HL-60 (cell line): ENCODE results near the gene RASL10A.
A peak's percentile ranks its signal among the peaks of the same experiment; 100 is the strongest.

Experiments
- DNase-seq, 2 experiments: peaks; one replicate each; pipeline ENCODE4 v3.0.0-alpha.2; 2010 to 2020; ENCODE audit warnings: low read depth in 1 of 2, low spot score in 1 of 2
- H3K27ac ChIP-seq: fragments of 250-450 bp; sonication (Bioruptor Pico); replicated peaks from 2 replicates; pipeline ENCODE4 v1.5.1; 2020; ENCODE audit warnings: mild to moderate bottlenecking, moderate library complexity
- H3K27me3 ChIP-seq: fragments of 250-450 bp; sonication (Bioruptor Pico); 2 replicates; pipeline ENCODE4 v1.5.1; 2021; ENCODE audit warnings: mild to moderate bottlenecking, moderate library complexity; ENCODE audit not compliant: insufficient read depth, poor library complexity, severe bottlenecking
- H3K4me3 ChIP-seq: replicated peaks from 2 replicates; pipeline ENCODE4 v1.5.1; 2011; ENCODE audit warnings: mild to moderate bottlenecking, control low read depth, low read length; ENCODE audit not compliant: insufficient read depth
- CTCF ChIP-seq: IDR thresholded peaks from one replicate; pipeline ENCODE4 v1.5.1; 2011; ENCODE audit warnings: low read length, control low read depth, inconsistent platforms; ENCODE audit not compliant: insufficient read depth
- GABPA ChIP-seq: IDR thresholded peaks from 2 replicates; pipeline ENCODE4 v1.6.1; 2012; ENCODE audit warnings: low read depth
- POLR2AphosphoS5 ChIP-seq: IDR thresholded peaks from 2 replicates; pipeline ENCODE4 v1.6.1; 2012; ENCODE audit warnings: low read depth
- REST ChIP-seq: IDR thresholded peaks from 2 replicates; pipeline ENCODE4 v1.6.1; 2012; ENCODE audit warnings: low read depth; ENCODE audit not compliant: insufficient replicate concordance
- SPI1 ChIP-seq: IDR thresholded peaks from 2 replicates; pipeline ENCODE4 v1.6.1; 2012; ENCODE audit warnings: low read depth, mild to moderate bottlenecking, borderline replicate concordance

The RASL10A gene

GRCh38 chr22:29302402-29302680 is 13.2 kb downstream of the RASL10A start:
- Histone ChIP-seq H3K27ac (no peak overlapping the region), H3K27me3 (peaks cover 8% of the 10 kb centered on the region), H3K4me3 (no peak overlapping the region)
- DNase-seq: no peak
- no peak for TF ChIP-seq POLR2AphosphoS5
- no peak for TF ChIP-seq SPI1
- TF ChIP-seq GABPA: no peak

GRCh38 chr22:29301716-29302401 is 13.6 kb downstream of the RASL10A start:
- no peak overlapping the region for H3K27ac ChIP-seq
- DNase-seq: no peak
- no peak overlapping the region for H3K4me3 ChIP-seq
- no peak for TF ChIP-seq REST
- no peak for TF ChIP-seq GABPA
- TF ChIP-seq CTCF: no peak
- TF ChIP-seq SPI1: no peak
- TF ChIP-seq POLR2AphosphoS5: no peak; the same call in 1 of the 2 replicates
- H3K27me3 ChIP-seq: peaks cover 5% of the 10 kb centered on the region

- no peak overlapping the region for H3K27ac ChIP-seq
- no peak for DNase-seq
- H3K27me3 ChIP-seq: no peaks in the 10 kb centered on the region
- H3K4me3 ChIP-seq: no peak overlapping the region
- TF ChIP-seq CTCF (no peak), GABPA (no peak), REST (no peak), SPI1 (no peak), POLR2AphosphoS5 (peak; percentile 37; the same call in 1 of the 2 replicates)
Measured at GRCh38 chr22:29300807-29301601, 14.5 kb downstream of the RASL10A start.

- Histone ChIP-seq H3K4me3 (no peak overlapping the region), H3K27me3 (no peaks in the 10 kb centered on the region), H3K27ac (no peak overlapping the region)
- no peak for DNase-seq
- TF ChIP-seq SPI1 (no peak), GABPA (no peak), POLR2AphosphoS5 (no peak), REST (no peak), CTCF (no peak)
Measured at GRCh38 chr22:29300467-29300806, 15.1 kb downstream of the RASL10A start.
